IPS-11a (cell line): ENCODE data around the gene LSG1.

ENCODE experiments used
- H3K4me3 ChIP-seq: one replicate; pipeline ENCODE4 v1.5.1; 2013; ENCODE audit warnings: low read depth, low read length, control low read depth

LSG1 gene

DNA sequence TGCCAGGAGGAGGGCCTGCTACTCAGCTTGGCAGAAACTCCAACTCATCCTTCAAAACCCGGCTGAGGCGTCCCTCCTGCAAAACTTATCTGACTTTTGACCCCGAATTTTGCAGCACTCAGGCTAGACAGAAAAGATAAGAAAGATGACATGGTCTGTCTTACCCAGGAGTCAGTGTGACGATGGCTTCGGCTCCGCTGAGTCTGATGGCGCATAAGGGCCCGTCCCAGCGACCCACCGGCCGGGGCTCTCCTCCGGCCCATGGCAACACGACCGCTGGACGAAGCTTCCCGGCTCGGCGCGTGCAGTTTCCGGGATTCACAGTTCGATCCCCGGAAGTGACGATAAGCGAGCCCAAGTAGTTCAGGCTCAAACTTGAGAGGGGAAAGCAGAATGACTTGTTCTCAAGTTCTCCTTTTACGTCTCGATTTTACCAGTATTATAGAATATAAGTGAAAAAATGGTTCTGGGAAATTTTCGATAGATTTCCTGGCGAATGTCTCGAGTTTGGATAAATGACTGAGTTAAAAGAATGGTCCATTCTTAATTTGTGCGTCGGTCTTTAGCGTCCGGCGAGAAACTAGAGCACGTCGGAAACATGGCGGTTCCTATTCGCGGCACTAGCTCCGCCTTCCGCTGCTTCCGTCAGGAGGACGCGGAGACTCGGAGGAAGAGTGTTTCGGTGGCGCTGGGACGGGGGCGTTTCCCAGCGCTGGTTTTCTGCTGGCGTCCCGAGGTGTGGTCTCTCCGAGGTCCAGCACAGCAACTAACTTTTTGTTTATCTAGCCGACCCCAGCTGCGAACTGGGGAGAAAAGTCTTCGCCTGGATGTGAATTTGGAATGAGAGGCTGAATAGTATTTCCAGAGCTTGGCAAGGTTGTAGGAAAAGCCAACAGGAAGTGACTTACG lies at the start of gene LSG1:
Gene LSG1 (minus strand): TSS at position 292 of the 909 bp plus-strand sequence. CDS start 29 bp downstream, at position 263.
- peak within 1 kb of the TSS; percentile 66 for H3K4me3 ChIP-seq

DNA sequence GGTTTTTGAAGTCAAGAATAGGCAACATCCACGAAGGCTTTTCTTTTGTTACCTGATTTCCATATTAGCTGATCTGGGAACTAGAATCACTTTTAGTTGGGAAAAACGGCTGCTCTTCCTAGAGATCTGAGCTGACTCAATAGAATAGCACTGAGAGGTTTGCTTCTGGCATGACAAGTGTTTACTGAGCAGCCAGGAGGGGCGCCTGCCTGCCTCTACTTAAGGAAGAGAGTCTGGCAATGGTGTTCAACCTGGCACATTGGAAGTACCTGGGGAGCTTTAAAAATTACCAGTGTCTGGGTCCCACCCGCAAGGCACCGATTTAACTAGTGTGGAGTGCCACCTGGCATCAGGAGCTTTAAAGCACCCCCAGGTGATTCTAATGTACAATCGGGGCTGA lies 48.1 kb upstream of the LSG1 start:
- H3K4me3 ChIP-seq, result no peak overlapping the region

DNA sequence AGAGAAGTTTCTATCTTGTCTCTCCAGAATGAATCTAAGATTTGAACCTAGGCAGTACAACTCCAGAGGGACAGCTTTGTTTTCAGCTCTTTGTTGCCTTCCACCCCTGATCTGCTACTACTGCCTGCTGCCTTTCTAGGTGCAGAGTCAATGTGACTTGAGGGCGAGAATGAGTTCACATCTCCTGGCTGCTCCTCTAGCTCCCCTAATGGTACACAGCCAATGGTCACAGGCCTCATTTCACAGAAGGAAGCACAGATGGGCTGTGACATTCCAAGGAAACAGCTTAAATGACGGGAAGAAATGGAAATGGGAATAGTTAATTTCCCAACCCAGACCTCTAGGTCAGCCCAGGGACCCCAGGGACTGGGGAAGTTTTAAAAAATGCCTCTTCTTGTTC lies 46.1 kb upstream of the LSG1 start:
- H3K4me3 ChIP-seq, result no peak overlapping the region

DNA sequence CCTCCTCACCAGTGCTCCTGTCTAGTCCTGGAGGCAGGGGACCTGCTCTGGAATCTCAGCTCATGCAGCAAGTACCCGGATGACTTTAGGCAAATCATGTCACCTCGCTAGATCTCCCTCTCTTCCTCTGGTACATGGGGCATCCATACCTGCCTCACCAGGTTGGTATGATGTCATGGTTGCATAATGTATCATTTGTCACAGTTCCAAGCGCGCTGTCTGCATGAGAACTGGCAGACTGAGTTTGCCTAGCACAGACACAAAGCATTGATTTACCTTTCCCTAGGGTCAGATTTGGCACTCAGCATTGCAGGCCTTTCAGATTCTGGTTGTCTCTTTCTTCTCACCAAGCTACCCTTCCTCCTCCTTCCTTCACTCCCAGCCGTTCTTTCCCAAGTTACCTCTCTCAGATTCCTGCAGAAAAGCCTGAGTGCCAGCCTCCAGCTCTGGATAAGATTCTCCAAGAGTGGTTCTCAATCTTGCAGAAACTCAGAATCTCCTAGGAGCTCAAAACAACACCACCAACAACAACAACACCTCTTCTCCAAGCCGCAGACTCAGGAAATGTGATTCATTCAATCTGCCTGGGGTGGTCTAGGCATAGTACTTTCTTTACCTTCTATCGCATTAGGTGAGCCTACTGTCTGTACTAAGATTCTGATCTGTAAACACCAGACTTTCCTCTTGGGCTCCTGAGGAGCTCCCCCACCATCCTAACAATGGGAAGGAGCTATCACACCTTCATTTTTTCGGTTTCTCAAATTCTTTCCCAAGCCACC lies 43.2 kb upstream of the LSG1 start:
- H3K4me3 ChIP-seq, result no peak overlapping the region

DNA sequence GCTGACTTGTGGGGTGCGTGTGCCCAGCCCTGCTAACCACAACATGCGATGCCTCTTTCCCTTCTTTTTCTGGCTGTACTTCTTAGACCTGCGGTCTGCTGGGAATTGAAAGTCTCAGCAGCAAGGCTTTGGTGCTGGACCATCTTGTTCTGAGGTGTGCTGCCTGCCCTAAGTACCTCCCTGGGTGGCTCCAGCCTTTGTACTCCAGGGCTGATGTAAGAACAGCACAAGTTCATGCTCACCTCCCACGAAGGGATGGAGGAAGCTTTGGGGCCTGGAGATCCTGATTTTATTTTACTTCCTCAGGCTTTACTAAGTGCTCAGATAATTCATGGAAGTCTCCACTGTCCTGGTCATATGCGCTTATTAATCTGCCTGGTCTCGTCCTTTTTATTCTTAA lies 42.6 kb upstream of the LSG1 start:
- no peak overlapping the region for H3K4me3 ChIP-seq

- H3K4me3 ChIP-seq, result no peak overlapping the region
Measured at GRCh38 chr3:194714137-194714455, 42.1 kb upstream of the LSG1 start.

- H3K4me3 ChIP-seq, result no peak overlapping the region
Measured at GRCh38 chr3:194713299-194714136, 41.5 kb upstream of the LSG1 start.

- no peak overlapping the region for H3K4me3 ChIP-seq
Measured at GRCh38 chr3:194711913-194712312, 39.9 kb upstream of the LSG1 start.

DNA sequence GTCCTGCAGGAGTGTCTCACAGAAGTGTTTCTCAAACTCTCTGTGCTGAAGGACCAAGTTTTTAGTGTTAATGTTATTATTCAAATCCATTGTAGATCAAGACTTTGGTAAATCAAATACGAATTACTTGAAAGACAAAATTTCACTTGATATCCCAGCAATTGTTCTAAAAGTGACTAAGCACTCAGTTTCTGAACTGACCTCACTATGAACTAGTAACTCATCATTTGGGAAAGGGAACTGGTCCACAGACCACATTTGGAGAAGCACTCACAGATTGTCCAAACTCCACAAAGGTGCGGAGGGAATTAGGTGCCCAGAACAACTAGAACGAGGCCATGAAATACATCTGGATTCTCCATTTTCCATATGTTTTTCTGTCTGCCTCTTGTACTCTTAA lies 39.3 kb upstream of the LSG1 start:
- H3K4me3 ChIP-seq, result no peak overlapping the region

GRCh38 chr3:194707147-194707540 lies 35.2 kb upstream of the LSG1 start:
- H3K4me3 ChIP-seq, result no peak overlapping the region

DNA sequence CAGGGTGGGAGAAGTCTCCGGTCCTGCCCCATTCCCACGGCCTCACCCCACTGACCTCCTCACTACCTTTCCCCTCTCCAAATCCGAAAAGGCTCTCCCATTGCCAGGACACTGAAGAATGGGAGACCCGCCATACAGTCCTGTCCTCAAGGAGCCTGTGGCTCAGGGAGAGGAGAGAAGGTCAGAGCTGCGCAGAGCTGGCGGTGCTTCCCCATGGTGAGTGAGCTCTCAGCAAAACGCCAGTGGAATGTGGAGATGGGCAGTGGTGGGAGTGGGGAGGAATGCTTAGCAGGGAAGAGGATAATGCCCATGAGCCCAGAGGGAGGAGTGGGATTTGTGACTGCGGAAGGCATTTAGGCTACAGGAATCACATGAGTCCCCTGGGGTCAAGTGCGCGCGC lies 33.8 kb upstream of the LSG1 start:
- no peak overlapping the region for H3K4me3 ChIP-seq

- H3K4me3 ChIP-seq, result no peak overlapping the region
Measured at GRCh38 chr3:194705227-194705626, 33.2 kb upstream of the LSG1 start.

- H3K4me3 ChIP-seq, result no peak overlapping the region
Measured at GRCh38 chr3:194702545-194702944, 30.6 kb upstream of the LSG1 start.

- H3K4me3 ChIP-seq, result no peak overlapping the region
Measured at GRCh38 chr3:194696702-194697101, 24.7 kb upstream of the LSG1 start.

DNA sequence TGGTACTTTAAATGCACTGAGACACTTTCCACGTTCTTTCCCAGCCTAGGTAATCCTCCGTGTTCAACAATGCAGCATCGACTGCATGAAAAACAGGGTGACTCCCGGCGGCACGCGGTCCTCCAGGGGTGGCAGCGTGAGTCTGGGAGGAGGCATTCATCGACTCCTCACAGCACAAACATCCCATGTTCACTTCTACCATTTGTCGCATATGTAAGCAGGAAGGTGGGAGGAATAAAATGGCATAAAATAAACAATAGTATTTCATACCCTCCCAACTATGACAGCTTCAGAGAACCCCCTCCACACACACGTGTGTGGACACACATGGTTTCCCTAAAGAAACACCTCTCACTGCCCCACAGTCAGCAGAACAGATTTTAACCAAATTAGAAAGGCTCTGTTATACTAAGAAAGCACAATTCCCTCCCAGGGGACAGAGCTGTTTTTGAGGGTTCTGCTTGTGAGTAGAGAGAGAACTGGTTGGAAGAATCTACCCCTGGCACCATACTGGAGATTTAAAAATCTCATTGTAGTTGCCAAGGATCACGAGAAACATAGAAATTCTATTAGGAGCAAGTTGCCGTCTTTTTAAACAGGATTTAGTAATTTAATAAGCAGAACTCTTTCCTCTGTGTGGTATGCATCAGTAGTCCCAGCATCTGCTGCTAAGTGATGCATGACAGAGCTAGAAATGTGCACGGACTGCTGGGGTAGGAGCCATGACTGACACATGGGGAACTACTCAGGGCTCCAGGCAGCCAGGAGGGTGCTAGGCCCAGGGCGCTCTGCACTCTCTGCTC lies 19.7 kb upstream of the LSG1 start:
- no peak overlapping the region for H3K4me3 ChIP-seq

GRCh38 chr3:194690501-194691372 lies 18.7 kb upstream of the LSG1 start:
- no peak overlapping the region for H3K4me3 ChIP-seq

GRCh38 chr3:194689493-194689944 lies 17.5 kb upstream of the LSG1 start:
- no peak overlapping the region for H3K4me3 ChIP-seq

- no peak overlapping the region for H3K4me3 ChIP-seq
Measured at GRCh38 chr3:194688946-194689345, 17.0 kb upstream of the LSG1 start.

DNA sequence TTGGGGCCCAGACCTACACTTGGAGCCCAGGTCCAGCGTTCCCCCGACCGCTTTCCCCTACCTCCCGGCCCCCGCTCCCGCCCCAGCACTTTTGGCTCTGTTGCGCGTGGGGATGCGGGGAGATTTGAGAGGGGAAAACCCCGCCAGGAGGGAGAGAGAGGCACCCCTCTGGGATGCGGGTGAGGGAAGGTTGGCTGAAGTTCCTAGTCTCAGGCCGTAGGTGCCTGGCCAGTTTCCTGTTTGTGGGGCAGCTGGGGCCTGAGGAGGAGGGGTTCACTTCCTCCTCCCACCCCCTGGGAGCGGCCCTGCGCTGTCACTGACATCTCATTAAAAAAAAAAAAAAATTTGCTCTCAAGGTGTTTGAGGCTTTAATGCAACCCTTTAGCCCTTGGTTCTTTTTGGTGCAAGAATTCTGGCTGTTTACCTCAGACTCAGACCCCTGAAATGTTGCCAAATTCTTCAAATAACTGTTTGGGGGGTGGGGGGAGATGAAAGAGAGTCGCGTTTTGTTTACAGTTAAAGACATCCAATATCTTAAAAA lies 16.3 kb upstream of the LSG1 start:
- peak overlapping the region; percentile 48 for H3K4me3 ChIP-seq
